Measurements from ENCODE around the gene TRPM8.
"Not testable (repeated sequence)": the region's sequence is repeated elsewhere in the genome, so short reads cannot be mapped to it uniquely, and the experiment has no call there.

The TRPM8 gene

GRCh38 chr2:233917116-233917515 is at the start of gene TRPM8:
Gene TRPM8, plus strand, starts transcription at chr2:233917373. Its CDS starts 9,165 bp downstream, at chr2:233926538.
- no peak for DNase-seq (ENCODE audit: low read depth)

DNA sequence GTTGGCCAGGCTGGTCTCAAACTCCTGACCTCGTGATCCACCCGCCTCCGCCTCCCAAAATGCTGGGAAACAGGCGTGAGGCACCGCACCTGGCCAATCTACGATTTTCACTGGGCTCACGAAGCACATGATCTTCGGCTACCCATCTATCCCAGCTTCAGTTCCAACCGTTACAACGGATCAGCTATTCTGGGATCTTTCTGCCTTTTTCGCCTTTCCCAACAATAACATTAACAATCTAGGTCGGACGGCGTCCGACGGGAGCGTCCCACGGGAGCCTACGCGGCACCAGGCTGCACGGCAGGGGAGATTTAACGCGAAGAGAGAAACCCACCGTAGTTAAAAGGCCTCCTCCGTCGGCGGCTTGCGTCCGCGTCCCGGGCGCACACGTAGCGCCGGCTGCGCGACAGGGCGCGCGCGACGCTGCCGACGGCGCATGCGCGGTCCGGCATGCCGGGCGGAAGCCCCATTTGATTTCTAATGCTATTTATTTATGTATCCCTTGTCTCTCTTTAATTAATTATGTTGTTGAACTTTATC is 49.1 kb upstream of the TRPM8 start, which contains the start of gene MSL3B:
Gene MSL3B, minus strand, starts transcription at position 394 of the 540 bp plus-strand sequence.
- DNase-seq (ENCODE audit: low read depth) = peak; percentile 36

DNA sequence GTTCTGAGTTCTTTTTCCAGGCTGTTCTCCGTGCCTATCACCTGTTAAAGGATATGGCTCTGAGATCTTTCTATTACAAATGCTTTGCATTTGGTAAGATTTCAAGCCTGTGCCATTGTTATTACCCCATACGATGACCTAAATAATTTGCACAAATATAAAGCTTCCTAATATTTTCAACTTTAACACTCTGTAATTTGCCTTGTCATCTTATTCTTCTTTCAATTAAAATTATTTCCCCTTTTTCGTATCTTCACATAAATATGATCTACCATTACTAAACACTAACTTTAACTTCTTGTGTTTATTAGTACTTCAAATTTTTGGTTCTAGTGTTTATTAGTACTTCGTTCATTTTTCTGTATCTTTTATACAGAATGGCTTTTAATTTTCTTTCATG is 45.7 kb upstream of the TRPM8 start:
- no peak for DNase-seq (ENCODE audit: low read depth)

- not testable (repeated sequence) for DNase-seq (ENCODE audit: low read depth)
Measured at GRCh38 chr2:233872125-233872524, 45.0 kb upstream of the TRPM8 start.

DNA sequence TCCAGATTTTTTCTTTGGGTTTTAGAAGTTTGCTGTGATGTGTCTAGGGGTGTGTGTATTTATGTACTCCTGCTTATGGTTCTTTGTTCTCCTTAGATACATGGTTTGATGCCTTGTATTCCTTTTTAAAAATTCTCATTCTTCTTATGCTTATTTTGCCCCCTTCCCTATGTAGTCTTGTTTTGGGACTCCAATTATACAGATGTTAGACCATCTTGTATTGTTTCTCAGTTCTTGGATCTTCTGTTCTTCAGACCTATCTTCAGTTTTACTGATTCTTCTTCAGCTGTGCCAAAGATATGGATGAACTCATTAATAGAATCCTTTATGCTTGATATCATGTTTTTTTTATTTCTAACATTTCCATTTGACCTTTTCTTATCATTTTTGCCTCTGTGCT is 34.8 kb upstream of the TRPM8 start:
- DNase-seq (ENCODE audit: low read depth) = no peak

DNA sequence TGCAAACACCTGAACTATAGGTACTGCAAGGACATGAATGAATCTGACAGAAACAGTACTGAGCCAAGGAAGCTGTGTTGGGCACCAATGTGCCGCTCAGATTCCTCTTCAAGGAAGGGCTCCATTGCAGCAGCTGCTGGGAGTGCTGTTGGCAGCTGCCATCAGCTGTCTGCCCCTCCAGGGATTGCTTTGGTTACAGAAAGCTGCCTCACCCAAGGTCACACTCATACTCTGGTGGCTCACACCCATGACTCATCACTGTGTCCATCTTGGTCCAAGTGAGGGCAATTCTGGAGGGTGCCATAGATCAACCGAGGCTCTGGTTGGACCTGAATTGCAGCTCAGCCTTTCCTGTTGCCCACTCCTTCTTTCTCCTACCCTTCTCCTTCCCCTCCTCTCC is 24.4 kb upstream of the TRPM8 start:
- no peak for DNase-seq (ENCODE audit: low read depth)

DNA sequence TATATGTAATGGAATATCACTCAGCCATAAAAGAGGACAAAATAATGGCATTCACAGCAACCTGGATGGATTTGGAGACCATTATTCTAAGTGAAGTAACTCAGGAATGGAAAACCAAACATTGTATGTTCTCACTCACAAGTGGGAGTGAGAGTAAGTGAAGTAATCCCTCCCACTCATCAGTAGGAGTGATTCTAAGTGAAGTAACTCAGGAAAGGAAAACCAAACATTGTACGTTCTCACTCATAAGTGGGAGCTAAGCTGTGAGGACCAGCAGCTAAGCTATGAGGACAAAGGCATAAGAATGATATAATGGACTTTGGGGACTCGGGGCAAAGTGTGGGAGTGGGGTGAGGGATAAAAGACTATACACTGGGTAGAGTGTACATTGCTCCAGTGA is 20.9 kb upstream of the TRPM8 start:
- DNase-seq (ENCODE audit: low read depth) = not testable (repeated sequence)

- DNase-seq (ENCODE audit: low read depth) = no peak
Measured at GRCh38 chr2:233901367-233901766, 15.8 kb upstream of the TRPM8 start.

DNA sequence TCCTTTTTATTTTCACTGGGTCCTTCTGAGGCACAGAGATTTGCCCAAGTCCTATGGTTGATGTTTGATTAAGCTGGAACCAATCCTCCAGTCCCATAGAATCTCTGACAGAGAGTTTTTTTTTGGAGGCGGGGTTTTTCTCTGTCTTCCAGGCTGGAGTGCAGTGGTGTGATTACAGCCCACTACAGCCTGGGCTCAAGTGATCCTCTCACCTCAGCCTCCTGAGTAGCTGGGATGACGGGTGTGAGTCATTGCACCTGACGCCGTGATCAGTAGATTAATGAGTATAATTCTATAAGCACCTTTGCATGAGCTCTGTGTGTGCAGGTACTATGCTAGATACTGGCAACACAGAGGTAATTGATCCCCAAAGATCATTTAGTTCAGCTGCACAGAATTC is 15.3 kb upstream of the TRPM8 start:
- DNase-seq (ENCODE audit: low read depth) = no peak

DNA sequence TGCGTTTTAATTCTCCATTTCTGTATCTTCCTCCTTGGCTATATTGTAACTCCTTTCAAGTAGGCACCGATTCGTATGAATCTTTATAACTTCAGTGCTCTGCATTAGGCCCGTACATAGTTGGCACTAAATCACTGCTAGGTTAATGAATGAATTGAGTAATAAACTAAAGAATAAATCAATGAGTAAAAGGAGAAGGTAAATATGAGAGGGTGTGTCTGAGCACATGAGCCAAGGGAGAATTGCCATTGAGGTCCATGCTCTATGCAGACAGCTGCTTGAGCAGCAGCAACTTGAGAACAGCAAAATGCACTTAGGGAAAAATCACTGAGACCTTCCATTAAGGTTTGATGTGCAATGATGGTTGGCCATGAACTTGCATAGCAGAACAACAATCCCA is 11.2 kb upstream of the TRPM8 start:
- DNase-seq (ENCODE audit: low read depth) = no peak

DNA sequence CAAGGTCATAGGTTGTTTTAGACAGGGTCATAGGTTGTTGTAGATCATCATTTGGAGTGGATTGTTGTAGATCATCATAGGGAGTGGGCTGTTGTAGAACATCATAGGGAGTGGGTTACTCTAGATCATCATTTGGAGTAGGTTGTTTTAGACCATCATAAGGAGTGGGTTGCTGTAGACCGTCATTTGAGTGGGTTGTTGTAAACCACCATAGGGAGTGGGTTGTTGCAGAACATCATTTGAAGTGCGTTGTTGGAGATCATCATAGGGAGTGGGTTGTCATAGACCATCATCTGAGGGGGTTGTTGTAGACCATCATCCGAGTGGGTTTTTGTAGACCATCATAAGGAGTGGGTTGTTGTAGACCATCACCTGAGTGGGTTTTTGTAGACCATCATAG is 9.5 kb upstream of the TRPM8 start:
- no peak for DNase-seq (ENCODE audit: low read depth)

GRCh38 chr2:233912691-233913423 is 4.3 kb upstream of the TRPM8 start:
- no peak for DNase-seq (ENCODE audit: low read depth)

DNA sequence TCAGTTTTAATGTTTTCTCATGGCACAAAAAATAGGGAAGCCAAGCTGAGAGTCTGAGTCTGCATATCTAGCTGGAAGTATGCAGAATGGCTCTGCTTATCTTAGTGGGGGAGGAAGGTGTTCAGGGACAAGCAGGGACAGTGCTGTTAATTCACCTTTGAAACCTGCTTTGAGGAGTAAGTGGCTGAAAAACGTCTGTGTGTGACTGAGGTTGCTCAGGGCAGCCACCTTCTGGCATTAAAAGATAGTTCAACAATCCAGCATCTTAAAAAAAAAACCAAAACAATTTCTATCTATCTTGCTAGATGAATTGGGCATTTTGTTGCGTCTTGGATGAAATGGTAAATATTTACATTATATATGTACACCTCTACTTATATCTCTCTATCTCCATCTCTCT is 2.0 kb upstream of the TRPM8 start:
- no peak for DNase-seq (ENCODE audit: low read depth)

DNA sequence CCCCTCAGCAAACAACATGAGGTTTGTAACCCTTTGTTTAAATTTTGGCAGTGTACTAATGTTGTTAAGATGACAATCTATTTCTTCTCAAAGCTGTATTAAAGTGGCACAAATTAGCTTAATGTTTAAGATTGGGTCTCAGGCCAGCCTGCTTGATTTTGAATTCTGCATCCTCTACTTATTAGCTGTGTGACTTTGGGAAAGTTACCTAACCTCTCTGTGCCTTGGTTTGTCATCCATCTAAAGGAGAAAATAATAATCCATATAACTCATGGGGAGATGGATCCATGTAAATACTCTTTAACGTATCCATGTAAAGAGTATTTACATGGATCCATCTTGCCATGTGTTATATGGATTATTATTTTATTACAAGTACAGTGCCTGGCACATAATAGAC is 2.1 kb downstream of the TRPM8 start:
- no peak for DNase-seq (ENCODE audit: low read depth)

GRCh38 chr2:233919938-233920337 is 2.8 kb downstream of the TRPM8 start:
- DNase-seq (ENCODE audit: low read depth) = no peak

DNA sequence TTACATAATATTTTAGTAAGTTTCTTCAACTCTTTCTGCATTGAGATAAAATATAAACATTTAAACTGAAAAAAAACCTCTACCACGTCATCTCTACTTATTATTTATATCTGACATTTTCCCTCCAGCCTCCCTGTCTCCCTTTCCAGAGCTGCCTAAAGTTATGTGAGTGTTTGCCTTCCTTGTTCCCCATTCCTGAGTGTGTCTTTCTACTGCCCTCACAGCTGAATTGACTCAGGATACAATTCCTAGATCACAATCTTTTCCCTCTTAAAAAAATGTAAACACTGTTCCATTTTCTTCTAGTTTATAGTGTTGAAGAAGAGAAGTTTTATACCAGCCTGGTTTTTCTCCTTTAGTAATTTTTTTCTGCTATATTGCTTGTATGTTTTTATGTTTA is 5.3 kb downstream of the TRPM8 start:
- DNase-seq (ENCODE audit: low read depth) = no peak

GRCh38 chr2:233925402-233925801 is 8.2 kb downstream of the TRPM8 start:
- DNase-seq (ENCODE audit: low read depth) = no peak

- DNase-seq (ENCODE audit: low read depth) = no peak
Measured at GRCh38 chr2:233926806-233927205, 9.6 kb downstream of the TRPM8 start.

- no peak for DNase-seq (ENCODE audit: low read depth)
Measured at GRCh38 chr2:233928594-233929351, 11.6 kb downstream of the TRPM8 start.

GRCh38 chr2:233929352-233930022 is 12.3 kb downstream of the TRPM8 start:
- DNase-seq (ENCODE audit: low read depth) = no peak

- DNase-seq (ENCODE audit: low read depth) = no peak
Measured at GRCh38 chr2:233934524-233934923, 17.4 kb downstream of the TRPM8 start.

DNA sequence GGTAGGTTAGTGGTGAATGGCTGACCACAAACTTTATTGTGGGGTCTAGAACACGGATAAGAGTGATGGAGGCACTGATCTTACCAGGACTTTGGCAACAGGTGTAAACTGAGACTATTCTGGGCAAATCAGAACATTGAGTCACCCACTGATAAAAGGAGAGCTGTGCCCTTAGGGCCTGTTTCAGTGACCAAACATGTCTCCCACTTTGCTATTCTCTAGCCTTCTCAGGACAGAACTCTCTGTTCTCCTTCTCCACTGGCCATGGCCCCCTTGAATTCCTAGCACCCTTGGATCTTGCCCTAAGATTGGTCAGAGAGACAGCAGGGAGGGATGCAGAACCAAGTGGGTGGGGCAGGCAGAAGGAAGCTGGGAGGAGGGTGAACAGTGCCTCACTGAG is 18.3 kb downstream of the TRPM8 start:
- no peak for DNase-seq (ENCODE audit: low read depth)

GRCh38 chr2:233936089-233936488 is 18.9 kb downstream of the TRPM8 start:
- no peak for DNase-seq (ENCODE audit: low read depth)

Data from stimulated activated CD4-positive, alpha-beta T cell treated with anti-CD3 and anti-CD28 coated beads, Interleukin-2, amount 100 ng/mL, for 4 hours (primary cell).